SJSA1 (cell line): ENCODE data around the gene TMEM9B. TPM values are rescaled to one million over a fixed set of nuclear protein-coding genes. Genes with fewer than 3 reads are reported as not detected.
"Not testable (repeated sequence)": the region's sequence is repeated elsewhere in the genome, so short reads cannot be mapped to it uniquely, and the experiment has no call there.

Experiments
- DNase-seq, 2 experiments: peaks; one replicate each; pipeline ENCODE4 v3.0.0-alpha.2; 2015 to 2020; ENCODE audit warnings: low spot score in 2 of 2, low read depth in 1 of 2
- H3K27ac ChIP-seq: fragments of 250-450 bp; sonication (Bioruptor Pico); 2 replicates; pipeline ENCODE4 v1.5.1; 2020; ENCODE audit warnings: mild to moderate bottlenecking, moderate library complexity
- H3K27me3 ChIP-seq: fragments of 250-450 bp; sonication (Bioruptor Pico); replicated peaks from 2 replicates; pipeline ENCODE4 v1.5.1; 2020; ENCODE audit warnings: mild to moderate bottlenecking, moderate library complexity
- H3K36me3 ChIP-seq: fragments of 250-450 bp; sonication (Bioruptor Pico); 2 replicates; pipeline ENCODE4 v1.5.1; 2020; ENCODE audit warnings: mild to moderate bottlenecking
- H3K4me1 ChIP-seq: fragments of 250-450 bp; sonication (Bioruptor Pico); replicated peaks from 2 replicates; pipeline ENCODE4 v1.6.1; 2021; ENCODE audit warnings: mild to moderate bottlenecking
- H3K4me3 ChIP-seq: fragments of 250-450 bp; sonication (Bioruptor Pico); 2 replicates; pipeline ENCODE4 v1.5.1; 2020; ENCODE audit warnings: mild to moderate bottlenecking
- H3K9me3 ChIP-seq: fragments of 250-450 bp; sonication (Bioruptor Pico); replicated peaks from 2 replicates; pipeline ENCODE4 v1.5.1; 2020; ENCODE audit warnings: mild to moderate bottlenecking
- total RNA-seq: library from RNA; depleted of rRNA; stranded (reverse); fragments of >200 nt; shearing (Covaris generic); gene quantifications from 2 replicates; pipeline ENCODE4 v1.2.3, GENCODE V29; 2014

The TMEM9B gene
- total RNA-seq, 1 experiment from 2014 or later = 27.3 TPM

DNA sequence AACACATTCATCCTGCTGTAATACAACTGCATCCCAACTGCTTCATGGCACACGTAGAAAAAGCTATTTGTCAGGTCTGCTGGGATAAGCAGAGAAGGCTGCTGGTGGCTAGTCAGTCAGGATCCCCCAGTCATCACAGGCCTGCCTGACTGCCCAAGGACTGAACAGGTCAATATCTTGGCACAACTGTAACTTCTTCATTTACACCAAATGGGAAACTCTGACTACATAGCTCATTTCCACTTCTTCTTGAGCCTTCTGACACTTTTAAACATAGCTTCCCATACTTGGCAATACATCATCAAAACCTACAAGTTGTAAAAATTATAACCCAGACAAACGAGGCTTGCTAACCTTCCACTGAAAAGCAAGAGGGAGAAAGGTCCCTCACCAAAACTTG is 2.8 kb downstream of the TMEM9B start:
- Histone ChIP-seq H3K9me3 (no peaks in the 10 kb centered on the region), H3K27me3 (no peaks in the 10 kb centered on the region), H3K27ac (no peak overlapping the region), H3K4me3 (no peak overlapping the region), H3K4me1 (peaks cover 12% of the 10 kb centered on the region), H3K36me3 (peaks cover 8% of the 10 kb centered on the region; the same call in 1 of the 2 replicates)
- no peak for DNase-seq

DNA sequence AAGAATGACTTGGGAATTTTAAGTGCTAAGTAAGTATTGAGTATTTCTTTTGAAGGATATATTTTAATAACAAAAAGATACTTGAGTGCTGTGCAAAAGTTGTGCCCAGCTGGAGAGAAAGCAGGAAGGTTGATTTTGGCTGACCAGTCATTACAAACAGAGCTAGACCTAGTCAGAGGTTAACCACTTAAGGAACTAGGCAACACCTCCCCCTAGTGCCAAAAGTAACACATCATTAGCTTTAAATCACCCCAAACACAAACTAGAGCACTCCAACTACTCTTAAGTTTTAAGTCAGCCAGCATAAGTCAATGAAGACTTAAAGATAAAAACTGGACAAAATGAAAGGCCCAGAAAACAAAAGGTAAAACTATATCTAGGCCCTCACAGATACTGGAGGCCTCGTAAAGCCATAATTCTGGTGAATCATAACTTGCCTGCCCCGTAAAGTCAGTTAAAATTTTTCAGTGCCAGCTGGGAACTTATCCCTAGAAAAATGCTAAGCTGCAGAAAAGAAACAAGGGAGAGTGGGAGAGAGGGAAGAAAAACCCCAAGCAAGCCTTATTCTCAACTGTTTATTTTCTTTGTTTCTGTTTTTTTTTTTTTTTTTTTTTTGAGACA is 4.6 kb downstream of the TMEM9B start:
- H3K27ac ChIP-seq = no peak overlapping the region
- no peaks in the 10 kb centered on the region for H3K27me3 ChIP-seq
- DNase-seq = peak in 1 of 2 experiments; percentile 29
- no peaks in the 10 kb centered on the region for H3K9me3 ChIP-seq
- no peak overlapping the region for H3K4me3 ChIP-seq
- peaks cover 7% of the 10 kb centered on the region; the same call in 1 of the 2 replicates for H3K4me1 ChIP-seq
- H3K36me3 ChIP-seq = peaks cover 8% of the 10 kb centered on the region; the same call in 1 of the 2 replicates

DNA sequence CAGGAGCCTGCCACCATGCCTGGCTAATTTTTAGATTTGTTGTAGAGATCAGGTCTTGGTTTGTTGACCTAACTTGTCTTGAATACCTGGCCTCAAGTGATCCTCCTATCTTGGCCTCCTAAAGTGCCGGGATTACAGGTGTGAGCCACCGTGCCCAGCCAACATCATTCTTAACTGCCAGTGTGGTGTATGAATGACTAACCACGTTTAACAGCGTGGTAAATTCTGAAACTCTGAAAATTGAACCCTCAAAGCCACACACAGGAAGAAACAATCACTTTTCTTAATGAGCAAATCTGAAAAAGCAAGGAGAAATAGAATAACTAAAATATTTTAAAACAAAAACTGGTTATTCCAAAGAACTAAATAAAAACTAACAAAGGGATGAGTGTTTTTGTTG is 7.4 kb downstream of the TMEM9B start:
- Histone ChIP-seq H3K9me3 (no peaks in the 10 kb centered on the region), H3K4me1 (0 out of 2 replicates have a peak, but pooled peaks cover 4% of the 10 kb centered on the region), H3K4me3 (no peak overlapping the region), H3K27ac (no peak overlapping the region), H3K36me3 (0 out of 2 replicates have a peak, but pooled peaks cover 2% of the 10 kb centered on the region), H3K27me3 (no peaks in the 10 kb centered on the region)
- no peak for DNase-seq

DNA sequence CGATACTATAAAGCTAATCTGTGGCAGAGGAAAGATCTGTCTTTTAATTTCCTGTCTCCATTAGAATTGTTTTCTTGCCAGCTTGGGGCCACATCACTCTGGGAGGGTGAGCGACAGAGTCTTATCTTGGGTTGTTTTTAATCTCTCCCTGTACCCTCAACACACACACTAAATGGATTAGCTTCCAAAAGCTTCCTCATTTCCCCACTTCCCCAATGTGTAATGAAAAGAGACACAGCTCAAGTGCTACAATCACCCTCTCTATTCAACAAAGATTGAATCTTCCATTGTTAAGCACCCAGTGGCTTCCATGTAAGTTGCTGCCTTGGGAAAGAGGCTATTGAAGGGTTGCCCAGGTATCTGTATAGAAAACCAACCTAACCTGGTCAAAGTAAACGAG is 15.4 kb downstream of the TMEM9B start:
- H3K4me3 ChIP-seq = no peak overlapping the region
- no peaks in the 10 kb centered on the region for H3K27me3 ChIP-seq
- H3K36me3 ChIP-seq = 0 out of 2 replicates have a peak, but pooled peaks cover 2% of the 10 kb centered on the region
- peaks cover 6% of the 10 kb centered on the region; the same call in 1 of the 2 replicates for H3K4me1 ChIP-seq
- H3K27ac ChIP-seq = no peak overlapping the region
- no peak for DNase-seq
- no peaks in the 10 kb centered on the region for H3K9me3 ChIP-seq

DNA sequence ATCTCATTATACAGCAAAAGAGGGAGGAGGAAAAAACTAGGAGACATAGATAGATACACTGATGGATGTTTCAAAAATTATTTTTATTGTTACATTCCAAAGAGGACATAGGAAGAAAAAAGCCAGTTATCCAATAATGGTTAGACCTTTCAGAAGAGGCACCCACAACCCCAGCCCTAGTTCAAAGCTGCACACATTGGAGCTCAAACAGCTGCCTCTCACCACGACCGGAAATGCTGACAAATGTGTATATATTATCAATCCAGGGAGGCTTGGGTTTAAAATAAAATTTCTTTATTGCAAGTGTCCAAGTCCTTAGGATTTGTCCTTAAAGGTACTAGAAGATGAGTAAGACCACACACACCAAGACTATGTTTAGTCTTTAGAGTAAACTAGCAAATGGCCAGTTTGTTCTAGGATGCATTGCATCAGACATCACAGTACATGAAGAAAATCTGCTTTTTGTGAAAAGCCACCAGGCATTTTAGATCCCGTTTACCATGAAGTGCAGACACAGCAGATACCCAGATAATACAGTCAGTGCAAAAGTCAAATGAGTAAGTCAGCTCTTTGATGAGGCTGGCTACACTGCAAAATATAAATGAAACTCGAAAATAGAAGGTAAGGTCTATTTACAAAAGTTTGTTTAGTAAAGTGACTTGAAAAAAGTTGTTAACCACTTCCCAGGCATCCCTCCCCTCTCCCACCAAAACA is 16.9 kb downstream of the TMEM9B start:
- Histone ChIP-seq H3K4me1 (peaks cover 6% of the 10 kb centered on the region; the same call in 1 of the 2 replicates), H3K36me3 (no peaks in the 10 kb centered on the region), H3K27ac (no peak overlapping the region), H3K9me3 (no peaks in the 10 kb centered on the region), H3K4me3 (no peak overlapping the region), H3K27me3 (no peaks in the 10 kb centered on the region)
- peak in 1 of 2 experiments; percentile 1 for DNase-seq

DNA sequence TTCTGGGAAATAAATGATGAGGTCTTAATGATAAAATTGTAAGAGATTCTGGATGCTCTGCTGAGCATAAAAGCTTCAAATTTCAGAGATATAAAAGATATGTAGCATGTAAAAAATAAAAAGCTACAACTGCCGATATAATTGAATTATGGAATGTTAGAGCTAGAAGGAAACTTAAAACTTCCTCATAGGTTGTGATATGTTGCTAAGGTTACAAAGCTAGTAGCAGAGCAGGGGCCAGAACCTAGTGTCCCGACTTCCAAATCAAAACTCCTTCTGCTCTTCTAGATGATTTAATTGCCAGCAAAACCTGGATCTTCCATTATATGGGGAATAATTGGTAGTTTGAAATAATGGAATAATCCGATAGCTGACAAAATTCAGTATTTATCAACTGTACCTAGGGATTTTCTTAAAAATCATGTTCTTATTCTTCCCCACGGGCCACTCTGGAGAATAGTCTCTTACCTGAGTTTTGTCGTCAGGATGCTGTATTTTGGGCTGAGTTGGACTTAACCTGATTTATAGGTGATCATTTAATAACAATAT is 21.6 kb downstream of the TMEM9B start, which contains the start of gene ASCL3:
Gene ASCL3, minus strand, starts transcription at position 499 of the 549 bp plus-strand sequence. CDS start 4,855 bp downstream, outside the sequence.
- Histone ChIP-seq H3K27ac (no peak within 1 kb of the TSS), H3K4me3 (no peak within 1 kb of the TSS), H3K9me3 (no peaks in the 10 kb centered on the region), H3K36me3 (no peaks in the 10 kb centered on the region), H3K27me3 (no peaks in the 10 kb centered on the region), H3K4me1 (peaks cover 3% of the 10 kb centered on the region; the same call in 1 of the 2 replicates)
- no peak for DNase-seq

DNA sequence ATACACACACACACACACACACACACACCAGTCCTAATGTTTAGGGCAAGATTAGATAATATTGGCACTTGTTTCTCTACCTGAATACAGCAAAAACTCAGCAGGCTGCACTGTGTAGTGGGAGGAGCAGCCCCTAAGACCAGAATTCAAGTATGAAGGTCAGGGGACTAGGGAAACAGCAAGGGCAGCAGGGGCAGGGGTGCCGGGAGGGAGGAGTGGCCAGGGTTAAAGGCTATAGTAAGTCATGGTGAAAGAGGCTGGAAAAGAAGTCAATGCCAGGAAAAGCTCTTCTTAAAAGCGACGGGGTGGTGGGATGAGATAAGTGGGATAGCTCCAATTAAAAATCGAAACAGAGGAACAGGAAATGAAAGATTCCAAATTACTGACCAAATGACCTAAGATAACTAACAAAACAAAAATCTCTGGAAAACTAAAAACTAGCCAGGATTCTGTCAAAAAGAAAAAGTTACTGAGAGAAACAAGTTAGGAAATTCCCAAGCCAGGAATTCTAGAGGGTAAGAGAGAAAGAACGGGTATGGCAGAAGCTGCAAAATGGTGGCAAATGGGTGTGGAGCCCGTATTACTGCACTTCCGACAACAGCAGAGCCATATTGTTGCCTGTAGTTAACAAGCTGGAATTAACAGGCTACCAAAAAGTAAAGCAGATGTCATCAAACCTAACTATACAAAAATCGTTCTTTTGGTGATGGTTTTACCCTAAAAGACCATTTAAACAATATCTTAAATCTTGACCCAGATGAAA is 22.7 kb downstream of the TMEM9B start:
- Histone ChIP-seq H3K27me3 (no peaks in the 10 kb centered on the region), H3K27ac (no peak overlapping the region), H3K4me3 (no peak overlapping the region), H3K4me1 (no peaks in the 10 kb centered on the region), H3K36me3 (no peaks in the 10 kb centered on the region), H3K9me3 (no peaks in the 10 kb centered on the region)
- DNase-seq = no peak

DNA sequence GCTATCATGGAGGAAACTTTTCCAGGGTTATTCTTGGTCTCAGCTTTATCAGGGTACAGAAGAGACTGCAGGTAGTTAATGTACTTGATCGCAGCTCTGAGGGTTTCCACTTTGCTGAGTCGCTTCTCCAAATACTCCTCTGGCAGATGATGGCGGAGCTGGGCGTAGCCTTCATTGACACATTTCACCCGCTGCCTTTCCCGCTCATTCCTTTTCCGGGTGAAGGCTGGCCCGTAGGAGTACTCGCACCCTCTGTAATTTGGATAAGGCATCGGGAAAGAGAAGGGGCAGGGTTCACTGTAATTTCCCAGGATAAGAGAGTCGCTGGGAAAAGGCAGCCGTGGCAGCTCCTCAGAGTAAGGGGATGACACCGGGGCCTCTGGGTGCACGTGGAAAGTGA is 26.6 kb downstream of the TMEM9B start:
- Histone ChIP-seq H3K4me3 (no peak overlapping the region), H3K4me1 (peaks cover 9% of the 10 kb centered on the region; the same call in 1 of the 2 replicates), H3K27me3 (no peaks in the 10 kb centered on the region), H3K27ac (no peak overlapping the region), H3K36me3 (no peaks in the 10 kb centered on the region), H3K9me3 (no peaks in the 10 kb centered on the region)
- no peak for DNase-seq

DNA sequence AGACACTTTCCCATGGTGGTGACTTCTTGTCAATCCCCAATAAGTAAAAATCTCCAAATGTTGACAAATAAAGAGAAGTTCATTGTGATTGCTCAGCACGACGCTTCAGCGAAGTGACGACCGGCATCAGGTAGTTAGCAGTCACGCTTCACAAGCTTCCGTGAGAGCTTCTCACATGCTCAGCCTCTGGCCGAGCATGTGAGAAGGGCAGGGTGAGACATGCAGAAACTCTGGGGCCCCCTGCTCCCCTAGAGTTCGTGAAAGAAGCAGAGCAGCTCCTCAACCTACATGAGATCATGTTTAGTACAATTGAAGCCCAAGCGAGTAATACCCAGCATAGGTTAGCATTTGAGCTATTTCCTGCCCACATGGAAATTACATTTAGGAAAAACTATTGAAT is 27.1 kb downstream of the TMEM9B start:
- no peaks in the 10 kb centered on the region for H3K9me3 ChIP-seq
- peaks cover 9% of the 10 kb centered on the region; the same call in 1 of the 2 replicates for H3K4me1 ChIP-seq
- no peaks in the 10 kb centered on the region for H3K27me3 ChIP-seq
- no peaks in the 10 kb centered on the region for H3K36me3 ChIP-seq
- no peak overlapping the region for H3K27ac ChIP-seq
- no peak overlapping the region for H3K4me3 ChIP-seq
- DNase-seq = no peak

DNA sequence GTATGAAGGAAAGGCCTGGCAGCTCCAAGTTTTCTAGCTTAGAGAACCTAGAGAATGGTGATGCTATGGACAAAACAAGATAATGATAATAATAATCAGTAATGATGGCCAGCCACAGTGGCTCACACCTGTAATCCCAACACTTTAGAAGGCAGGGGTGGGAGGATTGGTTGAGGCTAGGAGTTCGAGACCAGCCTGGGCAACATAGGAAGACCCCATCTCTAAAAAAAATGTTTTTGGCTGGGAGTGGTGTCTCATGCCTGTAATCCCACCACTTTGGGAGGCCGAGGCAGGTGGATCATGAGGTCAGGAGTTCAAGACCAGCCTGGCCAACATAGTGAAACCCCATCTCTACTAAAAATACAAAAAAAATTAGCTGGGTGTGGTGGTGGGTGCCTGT is 28.5 kb downstream of the TMEM9B start:
- DNase-seq, H3K27ac ChIP-seq, H3K4me1 ChIP-seq, H3K36me3 ChIP-seq, H3K27me3 ChIP-seq, H3K9me3 ChIP-seq, H3K4me3 ChIP-seq: not testable (repeated sequence)

DNA sequence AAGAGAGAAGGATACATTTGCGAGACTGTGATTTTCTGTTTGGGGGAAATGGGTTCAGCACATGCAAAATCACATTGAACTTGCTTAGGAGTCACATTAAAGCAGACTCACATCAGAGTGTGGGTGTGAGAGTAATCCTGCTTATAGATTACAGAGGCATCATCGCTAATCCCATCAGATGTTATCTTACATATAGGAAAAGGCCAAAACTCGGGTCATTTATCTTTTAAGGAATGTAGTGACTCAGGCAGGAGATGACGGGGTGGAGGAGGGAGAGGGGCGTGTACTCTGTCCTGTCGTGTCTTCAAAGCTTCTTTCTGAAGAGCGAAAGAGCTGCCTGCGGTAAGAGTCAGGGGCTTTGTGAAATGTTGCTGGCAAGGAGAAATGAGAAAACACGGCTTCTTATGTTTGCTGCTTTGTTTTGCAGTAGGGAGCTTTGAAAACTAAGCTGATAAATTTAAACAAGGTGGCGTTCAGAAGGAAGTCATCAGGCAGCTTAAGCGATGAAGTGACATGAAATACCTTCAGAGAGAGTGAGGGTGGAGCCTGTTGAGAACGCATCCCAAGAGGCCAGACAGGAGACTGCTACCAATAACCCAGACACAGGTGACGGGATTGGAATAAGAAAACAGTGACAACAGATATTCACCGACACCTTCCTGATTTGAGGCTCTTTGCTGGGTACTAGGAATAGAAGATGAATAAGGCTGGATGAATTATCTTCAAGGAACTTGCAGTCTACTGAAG is 29.3 kb downstream of the TMEM9B start:
- no peaks in the 10 kb centered on the region for H3K9me3 ChIP-seq
- H3K36me3 ChIP-seq = no peaks in the 10 kb centered on the region
- peak; percentile 33 to 52 for DNase-seq
- H3K27ac ChIP-seq = peak overlapping the region; percentile 28; the same call in 1 of the 2 replicates
- H3K4me3 ChIP-seq = no peak overlapping the region
- H3K27me3 ChIP-seq = no peaks in the 10 kb centered on the region
- H3K4me1 ChIP-seq = peaks cover 9% of the 10 kb centered on the region; the same call in 1 of the 2 replicates

DNA sequence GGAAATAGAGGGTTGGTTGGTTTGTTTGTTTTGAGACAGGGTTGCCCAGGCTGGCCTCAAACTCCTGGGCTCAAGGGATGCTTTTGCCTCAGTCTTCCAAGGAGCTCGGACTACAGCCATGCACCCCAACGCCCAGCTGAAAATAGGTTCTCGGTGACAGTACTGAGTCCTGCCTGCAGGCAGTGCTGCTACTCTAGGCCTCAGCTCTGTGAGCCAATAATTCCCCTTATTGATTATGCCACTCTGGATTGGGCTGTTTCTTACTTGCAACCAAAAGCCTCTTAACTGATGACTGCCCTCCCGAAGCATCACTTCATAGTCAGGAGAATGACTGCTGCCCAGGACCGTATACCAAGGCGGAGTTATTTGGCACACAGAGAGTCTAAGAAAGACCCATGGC is 30.3 kb downstream of the TMEM9B start:
- Histone ChIP-seq H3K4me3 (no peak overlapping the region), H3K27me3 (no peaks in the 10 kb centered on the region), H3K4me1 (peaks cover 9% of the 10 kb centered on the region; the same call in 1 of the 2 replicates), H3K36me3 (no peaks in the 10 kb centered on the region), H3K27ac (no peak overlapping the region), H3K9me3 (no peaks in the 10 kb centered on the region)
- DNase-seq = no peak
